ENCODE results near the gene NECAB2.

Gene NECAB2

GRCh38 chr16:83952940-83953795 lies 14.9 kb upstream of the NECAB2 start, which contains the start of gene OSGIN1:
OSGIN1 (plus strand) TSS chr16:83953240; CDS start chr16:83957672, 4,432 bp downstream.
- no peak for FAIRE-seq

DNA sequence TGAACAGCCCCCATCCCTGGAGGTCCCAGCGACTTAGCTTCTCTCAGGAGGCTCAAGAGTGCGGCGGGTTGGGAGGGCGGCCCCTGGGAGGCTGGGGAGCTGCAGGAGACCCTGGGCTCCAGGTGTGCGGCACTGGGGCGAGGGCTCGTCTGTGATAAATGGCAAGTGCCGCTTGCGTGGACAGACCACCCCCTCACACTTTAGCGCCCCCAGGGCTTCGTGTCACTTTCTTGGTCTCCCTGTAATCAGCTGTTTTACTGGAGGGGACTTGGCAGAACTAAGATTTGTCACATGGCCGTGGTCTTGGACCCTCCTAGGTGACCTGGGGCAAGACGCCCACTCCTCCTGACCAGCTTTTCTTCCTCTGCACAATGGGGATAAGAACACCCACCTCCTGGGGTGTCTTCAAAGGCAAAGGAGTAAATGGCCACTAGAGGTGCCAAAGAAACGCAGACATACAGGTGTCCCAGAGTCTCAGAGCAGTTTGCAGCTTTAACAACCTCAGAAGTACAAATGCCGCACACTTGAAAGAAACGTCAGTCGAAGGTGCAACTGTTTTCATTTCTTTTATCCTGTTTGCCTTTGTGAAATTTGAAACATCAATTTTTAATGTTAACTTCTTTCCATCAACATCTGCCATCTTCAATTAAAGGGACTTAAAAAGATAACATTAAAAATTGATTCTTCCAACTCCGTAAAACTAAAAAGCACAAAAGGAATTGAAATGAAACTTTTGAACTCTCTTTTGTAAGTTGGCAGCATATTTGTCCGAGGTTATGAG lies 14.1 kb upstream of the NECAB2 start:
- FAIRE-seq, result no peak

DNA sequence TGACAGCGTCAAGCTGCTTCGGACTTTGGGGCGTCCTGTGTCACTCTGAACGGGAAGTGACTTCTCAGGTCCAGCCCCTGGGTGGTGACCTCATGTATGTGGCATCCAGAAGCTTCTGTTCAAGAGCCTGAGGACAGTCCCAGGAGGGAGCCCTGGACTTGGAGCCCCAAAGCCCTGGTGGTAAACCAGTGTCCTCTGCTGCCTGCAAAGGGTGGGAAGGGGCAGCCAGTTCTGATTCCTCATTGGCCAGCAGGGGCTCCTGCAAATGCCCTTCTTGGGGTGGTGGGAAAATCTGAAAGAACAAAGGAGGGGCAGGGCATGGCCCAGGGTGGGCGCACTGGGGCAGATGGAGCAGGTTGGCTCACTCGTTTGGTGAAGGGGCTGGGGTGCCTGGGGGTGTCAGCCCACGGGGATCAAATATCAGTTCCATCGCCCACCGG lies 13.4 kb upstream of the NECAB2 start:
- FAIRE-seq, result no peak

- no peak for FAIRE-seq
Measured at GRCh38 chr16:83955218-83956130, 12.6 kb upstream of the NECAB2 start.

GRCh38 chr16:83956336-83957289 lies 11.4 kb upstream of the NECAB2 start:
- FAIRE-seq, result no peak

- FAIRE-seq, result no peak
Measured at GRCh38 chr16:83957296-83957855, 10.7 kb upstream of the NECAB2 start.

DNA sequence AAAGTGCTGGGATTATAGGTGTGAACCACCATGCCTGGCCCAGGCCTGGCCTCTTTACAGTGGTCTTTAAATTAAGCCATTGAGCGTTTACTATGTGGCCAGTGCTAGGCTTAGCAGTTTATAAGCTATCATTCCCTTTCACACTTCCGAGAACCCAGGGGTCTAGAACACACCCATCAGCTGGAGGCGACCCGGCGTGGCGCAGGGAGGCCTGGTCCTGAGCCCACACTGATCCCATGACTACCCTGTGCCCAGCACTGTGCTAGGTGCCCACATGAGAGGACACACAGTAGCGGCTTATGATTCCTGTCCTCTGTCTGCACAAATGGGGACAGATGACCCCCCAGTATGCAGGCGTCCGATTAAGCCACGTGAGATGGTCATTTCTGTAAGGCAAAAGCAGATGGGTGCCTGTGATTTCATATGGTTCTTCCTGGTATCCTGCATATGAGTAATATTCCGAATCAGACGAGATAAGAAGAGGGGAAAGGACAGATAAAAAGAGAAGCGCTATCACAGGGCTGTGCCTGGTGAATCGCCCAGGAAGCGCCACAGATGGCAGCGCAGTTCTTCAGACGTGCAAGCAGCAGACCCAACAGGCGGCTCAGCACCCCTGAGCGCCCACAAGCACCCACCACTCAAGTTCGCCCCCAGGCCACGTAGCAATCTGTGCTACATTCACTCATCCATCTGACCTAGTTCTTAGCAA lies 9.8 kb upstream of the NECAB2 start:
- FAIRE-seq, result no peak

DNA sequence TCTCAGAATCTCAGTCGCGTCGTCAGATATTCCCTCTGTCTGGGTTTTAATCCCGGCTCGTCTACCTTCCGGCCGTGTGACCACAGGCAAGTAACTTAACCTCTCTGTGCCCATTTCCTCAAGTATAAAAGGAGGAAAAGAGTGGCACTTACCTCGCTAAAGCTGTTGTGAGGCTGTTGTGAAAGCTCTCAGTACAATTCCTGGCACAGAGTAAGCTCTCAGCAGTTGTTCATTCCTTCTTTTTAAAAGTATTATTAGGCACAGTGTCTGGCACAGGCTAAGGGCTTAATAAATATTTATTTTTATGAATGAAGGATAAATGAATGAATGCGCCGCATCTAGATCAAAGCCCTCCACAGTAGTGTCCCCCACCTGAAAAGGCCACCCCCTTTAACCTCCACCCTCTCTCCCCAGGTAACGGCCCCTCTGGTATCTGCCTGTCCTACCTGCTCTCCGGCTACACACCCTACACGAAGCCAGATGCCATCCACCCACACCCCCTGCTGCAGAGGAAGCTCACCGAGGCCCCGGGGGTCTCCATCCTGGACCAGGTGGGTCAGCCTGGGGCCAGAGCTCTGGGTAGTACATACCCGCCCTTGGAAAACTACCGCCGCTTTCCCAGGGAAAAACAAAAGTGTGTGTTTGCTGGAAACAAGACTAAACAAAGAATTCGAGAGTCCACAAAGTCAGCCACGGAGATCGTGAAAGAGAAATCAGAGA lies 9.0 kb upstream of the NECAB2 start:
- FAIRE-seq, result no peak

GRCh38 chr16:83959656-83960434 lies 8.2 kb upstream of the NECAB2 start:
- no peak for FAIRE-seq

- FAIRE-seq, result no peak
Measured at GRCh38 chr16:83960521-83961249, 7.4 kb upstream of the NECAB2 start.

DNA sequence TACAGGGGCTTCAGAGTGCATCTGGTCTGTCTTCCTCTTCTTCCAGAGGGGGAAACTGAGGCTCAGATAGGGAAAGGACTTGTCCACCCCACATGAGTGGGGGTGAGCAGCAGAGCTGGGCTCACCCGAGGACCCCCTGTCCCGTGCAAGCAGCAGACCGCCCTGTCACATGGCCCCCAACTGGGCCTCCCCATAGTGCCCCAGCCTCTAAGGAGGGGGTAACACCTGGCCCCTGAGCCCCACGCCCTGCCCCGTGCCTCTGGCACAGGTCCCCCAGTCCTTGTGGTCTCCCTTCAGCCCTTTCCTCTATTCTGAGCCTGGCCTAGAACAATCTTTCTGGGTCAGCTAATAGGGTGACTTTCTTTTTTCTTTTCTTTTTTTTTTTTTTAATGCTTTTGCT lies 6.5 kb upstream of the NECAB2 start:
- no peak for FAIRE-seq

DNA sequence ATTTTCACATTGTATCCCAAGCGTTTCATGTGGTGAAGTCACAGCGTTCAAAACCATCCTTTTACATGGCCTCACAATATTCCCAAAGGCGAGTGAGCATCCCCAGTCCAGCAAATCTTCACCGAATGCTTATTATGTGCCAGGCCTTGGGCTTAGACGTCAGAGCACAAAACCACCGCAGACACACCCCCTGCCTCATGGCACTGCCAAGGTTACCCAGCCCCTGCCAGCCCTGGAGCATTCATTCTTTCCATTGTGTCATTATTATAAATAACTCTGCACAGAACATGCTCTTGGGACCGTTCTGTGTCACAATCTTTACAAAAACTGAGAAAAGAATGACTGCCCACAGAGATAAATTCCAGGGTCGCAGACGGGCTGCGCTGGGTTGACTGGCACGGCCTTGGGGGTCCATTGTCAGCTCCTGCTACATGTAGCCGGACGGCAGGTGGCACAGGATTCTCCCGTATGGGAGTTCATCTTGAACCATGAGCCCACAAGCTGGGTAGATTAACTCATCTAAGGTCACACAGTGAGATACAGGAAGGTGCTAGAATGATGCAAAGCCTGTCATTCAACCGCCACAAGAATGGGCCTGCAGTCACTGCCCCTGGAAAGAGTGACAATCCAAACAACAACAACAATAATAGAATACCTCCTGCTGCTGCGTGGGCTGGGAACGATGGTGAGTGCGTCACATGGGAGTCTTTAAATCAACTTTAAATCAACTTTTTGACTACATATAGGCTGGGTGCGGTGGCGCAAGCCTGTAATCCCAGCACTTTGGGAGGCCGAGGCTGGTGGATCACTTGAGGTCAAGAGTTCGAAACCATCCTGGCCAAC lies 4.5 kb upstream of the NECAB2 start:
- no peak for FAIRE-seq

- FAIRE-seq, result no peak
Measured at GRCh38 chr16:83964684-83965443, 3.2 kb upstream of the NECAB2 start.

- no peak for FAIRE-seq
Measured at GRCh38 chr16:83965444-83966152, 2.4 kb upstream of the NECAB2 start.

- no peak for FAIRE-seq
Measured at GRCh38 chr16:83966153-83966696, 1.8 kb upstream of the NECAB2 start.

DNA sequence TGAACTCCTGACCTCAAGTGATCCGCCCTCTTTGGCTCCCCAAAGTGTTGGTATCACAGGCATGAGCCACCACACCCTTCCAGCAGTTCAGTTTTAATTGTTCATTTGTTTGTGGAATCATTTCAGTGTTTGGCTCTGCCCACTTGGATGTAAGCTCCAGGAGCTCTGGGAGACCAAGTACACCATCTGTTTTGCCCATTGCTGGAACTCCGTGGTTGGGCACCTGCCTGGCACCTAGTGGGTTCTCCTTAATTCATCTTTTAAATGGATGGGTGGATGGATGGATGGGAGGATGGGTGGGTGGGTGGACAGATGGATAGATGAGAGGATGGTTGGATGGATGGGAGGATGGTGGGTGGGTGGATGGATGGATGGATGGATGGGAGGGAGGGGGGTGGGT lies 953 bp upstream of the NECAB2 start:
- no peak for FAIRE-seq

Data from islet of Langerhans (tissue), 1 donor.